ENCODE results near the gene CCDC74A. TPM values are rescaled to one million over a fixed set of nuclear protein-coding genes. Genes with fewer than 3 reads are reported as not detected.
"Not testable (repeated sequence)": the region's sequence is repeated elsewhere in the genome, so short reads cannot be mapped to it uniquely, and the experiment has no call there.

Gene CCDC74A
- total RNA-seq, 2 experiments from 2014 or later = 10.2 to 10.4 TPM

DNA sequence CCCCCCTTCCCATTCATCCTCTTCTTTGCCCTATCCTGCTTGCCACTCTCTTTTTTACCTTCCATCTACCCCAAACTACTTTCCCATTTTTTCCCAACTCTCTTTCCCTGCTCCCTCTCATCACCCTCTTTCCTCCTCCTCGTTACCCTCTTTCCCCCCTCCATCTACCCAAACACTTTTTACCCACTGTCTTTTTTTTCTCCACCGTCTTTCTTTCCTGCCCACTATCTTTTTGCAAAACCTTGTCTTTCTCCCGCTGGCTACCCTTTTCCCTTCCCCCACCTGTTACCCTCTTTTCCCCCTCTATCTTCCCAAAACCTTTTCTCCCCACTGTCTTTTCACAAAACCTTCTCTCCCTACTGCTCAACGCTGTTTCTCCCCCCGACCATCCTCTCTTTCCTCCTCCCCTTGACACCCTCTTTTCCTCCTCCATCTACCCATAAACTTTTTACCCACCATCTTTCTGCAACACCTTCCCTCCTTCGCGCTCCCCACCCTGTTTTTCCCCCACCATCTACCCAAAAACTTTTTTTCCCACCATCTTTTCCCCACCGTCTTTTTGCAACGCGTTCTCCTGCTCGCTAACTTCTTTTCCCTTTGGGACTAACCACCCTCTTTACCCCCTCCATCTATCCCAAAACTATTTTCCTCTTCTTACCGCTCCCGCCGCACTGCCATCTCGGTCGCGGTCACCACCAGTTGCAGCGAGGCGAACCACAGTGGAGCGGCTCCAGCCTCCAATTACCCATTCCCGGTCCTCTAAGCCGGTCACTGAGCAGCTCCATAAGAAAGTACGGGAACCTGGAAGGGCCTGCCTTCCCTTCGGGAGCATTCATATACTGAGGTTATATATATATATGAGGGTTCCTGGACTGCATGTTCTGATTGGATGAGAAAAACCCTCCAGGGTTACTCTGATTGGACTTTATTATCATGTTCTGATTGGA lies 15.0 kb downstream of the CCDC74A start:
- H3K27me3 Mint-ChIP-seq = peaks cover 3% of the 10 kb centered on the region
- H3K4me1 Mint-ChIP-seq (ENCODE audit: low read depth) = no peaks in the 10 kb centered on the region
- ATAC-seq (no peak), DNase-seq (no peak)
- no peak overlapping the region for H3K4me3 Mint-ChIP-seq
- no peak overlapping the region for H3K27ac Mint-ChIP-seq
- no peak for TF ChIP-seq CTCF (IDR thresholded peaks at IDR 0.05)
- no peaks in the 10 kb centered on the region for H3K9me3 Mint-ChIP-seq
- ChIA-PET CTCF (no interaction called here), POLR2A (no interaction called here)
- H3K36me3 Mint-ChIP-seq (ENCODE audit: low read depth) = no peaks in the 10 kb centered on the region
- intact Hi-C loops (cut with micrococcal nuclease) = no loop called here

DNA sequence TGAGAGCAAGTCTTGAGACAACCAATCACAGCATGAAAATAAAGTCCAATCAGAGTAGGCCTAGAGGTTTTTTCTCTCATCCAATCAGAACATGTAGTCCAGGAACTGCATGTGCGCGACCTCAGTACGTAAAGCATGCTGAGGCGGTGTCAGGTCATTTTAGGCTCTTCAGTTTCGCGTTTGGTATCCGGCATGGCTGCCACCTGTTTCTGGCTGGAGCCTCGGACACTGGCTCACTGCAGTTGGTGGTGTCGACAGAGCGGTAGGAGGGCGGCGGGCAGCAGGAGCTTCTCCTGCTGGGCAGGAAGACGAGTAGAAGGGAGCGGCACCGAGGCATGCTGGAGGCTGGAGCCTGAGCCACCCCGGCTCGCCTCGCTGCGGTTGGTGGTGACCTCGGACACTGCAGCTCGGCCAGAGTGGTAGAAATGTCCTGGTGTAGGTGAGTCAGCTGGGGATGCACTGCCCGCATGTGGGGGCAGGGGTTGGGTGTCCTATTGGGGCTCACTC lies 15.8 kb downstream of the CCDC74A start:
- DNase-seq (no peak), ATAC-seq (no peak)
- no peak for TF ChIP-seq CTCF (IDR thresholded peaks at IDR 0.05)
- H3K36me3 Mint-ChIP-seq (ENCODE audit: low read depth) = no peaks in the 10 kb centered on the region
- H3K27ac Mint-ChIP-seq = no peak overlapping the region
- POLR2A ChIA-PET = no interaction called here
- intact Hi-C loops (cut with micrococcal nuclease) = no loop called here
- no peaks in the 10 kb centered on the region for H3K9me3 Mint-ChIP-seq
- CTCF ChIA-PET = no interaction called here
- no peak overlapping the region for H3K4me3 Mint-ChIP-seq
- H3K4me1 Mint-ChIP-seq (ENCODE audit: low read depth) = no peaks in the 10 kb centered on the region
- peaks cover 3% of the 10 kb centered on the region for H3K27me3 Mint-ChIP-seq

- H3K9me3 Mint-ChIP-seq; POLR2A ChIA-PET; ATAC-seq; H3K27ac Mint-ChIP-seq; CTCF ChIA-PET; H3K4me1 Mint-ChIP-seq (ENCODE audit: low read depth); H3K27me3 Mint-ChIP-seq; intact Hi-C loops (cut with micrococcal nuclease); H3K4me3 Mint-ChIP-seq; H3K36me3 Mint-ChIP-seq (ENCODE audit: low read depth); DNase-seq: not testable (repeated sequence)
These were observed 16.5 kb downstream of the CCDC74A start for GRCh38 chr2:131544006-131544812.

DNA sequence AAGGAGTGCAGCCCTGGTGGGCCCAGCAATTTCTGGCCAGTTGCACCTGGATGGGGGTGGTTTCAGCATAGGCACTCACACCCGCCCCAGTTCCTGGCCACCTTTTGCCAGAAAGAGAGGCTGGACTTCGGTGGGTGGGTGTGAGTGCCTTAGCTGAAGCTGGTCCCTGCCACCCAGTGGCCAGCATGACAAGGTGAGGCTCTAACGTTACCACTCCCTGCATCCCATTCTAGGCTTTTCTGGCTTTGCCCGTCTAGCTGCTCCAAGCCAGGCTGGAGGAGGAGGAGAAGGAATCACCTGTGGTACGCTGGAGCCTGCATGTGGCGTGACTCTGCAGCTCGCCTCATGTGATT lies 17.1 kb downstream of the CCDC74A start:
- POLR2A ChIA-PET; H3K9me3 Mint-ChIP-seq; H3K27ac Mint-ChIP-seq; intact Hi-C loops (cut with micrococcal nuclease); H3K36me3 Mint-ChIP-seq (ENCODE audit: low read depth); CTCF ChIA-PET; H3K4me1 Mint-ChIP-seq (ENCODE audit: low read depth); H3K4me3 Mint-ChIP-seq; H3K27me3 Mint-ChIP-seq; DNase-seq; ATAC-seq: not testable (repeated sequence)

DNA sequence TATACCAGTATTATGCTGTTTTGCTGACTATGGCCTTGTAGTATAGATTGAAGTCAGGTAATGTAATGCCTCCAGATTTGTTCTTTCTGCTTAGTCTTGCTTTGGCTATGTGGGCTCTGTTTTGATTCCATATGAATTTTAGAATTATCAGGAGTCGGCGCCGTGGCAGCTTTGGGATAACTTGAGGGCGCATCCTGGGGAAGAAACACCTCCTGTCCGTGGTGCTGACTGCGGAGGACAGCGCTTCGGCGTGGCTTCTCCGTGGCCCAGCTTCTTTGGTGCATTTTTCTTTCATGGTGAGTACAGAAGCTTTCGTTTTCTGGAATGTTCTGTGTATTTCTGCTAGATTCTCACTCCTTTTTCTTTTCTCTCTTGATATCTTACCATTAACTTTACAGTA lies 25.2 kb downstream of the CCDC74A start:
- H3K4me1 Mint-ChIP-seq (ENCODE audit: low read depth) = no peaks in the 10 kb centered on the region
- H3K36me3 Mint-ChIP-seq (ENCODE audit: low read depth) = no peaks in the 10 kb centered on the region
- H3K27me3 Mint-ChIP-seq = peaks cover 23% of the 10 kb centered on the region
- no peaks in the 10 kb centered on the region for H3K9me3 Mint-ChIP-seq
- no peak for DNase-seq
- no peak for TF ChIP-seq CTCF (IDR thresholded peaks at IDR 0.05)
- ChIA-PET CTCF (no interaction called here), POLR2A (no interaction called here)
- H3K4me3 Mint-ChIP-seq = no peak overlapping the region
- intact Hi-C loops (cut with micrococcal nuclease) = no loop called here
- H3K27ac Mint-ChIP-seq = no peak overlapping the region
- no peak for ATAC-seq

DNA sequence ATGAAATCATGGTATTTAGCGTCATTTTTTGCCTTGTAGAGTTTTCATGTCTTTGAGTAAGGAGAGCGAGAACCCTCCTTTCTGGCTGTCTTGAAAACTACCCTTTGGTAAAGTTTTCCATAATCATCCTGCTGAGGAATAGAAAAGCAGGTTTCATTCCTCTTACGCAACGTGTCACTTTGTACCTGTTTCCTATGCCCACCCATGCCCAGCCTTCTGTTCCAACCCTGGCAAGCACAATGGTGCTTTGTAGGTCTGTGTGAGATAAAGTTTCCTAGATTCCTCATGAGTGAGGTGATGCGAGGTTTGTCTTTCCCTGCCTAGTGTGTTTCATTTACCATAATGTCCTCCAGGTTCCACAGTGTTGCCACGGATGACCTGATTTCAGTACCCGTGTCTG lies 29.3 kb downstream of the CCDC74A start:
- Mint-ChIP-seq H3K9me3 (no peaks in the 10 kb centered on the region), H3K27ac (no peak overlapping the region), H3K4me3 (no peak overlapping the region), H3K36me3 (ENCODE audit: low read depth) (no peaks in the 10 kb centered on the region), H3K4me1 (ENCODE audit: low read depth) (no peaks in the 10 kb centered on the region), H3K27me3 (peaks cover 29% of the 10 kb centered on the region)
- intact Hi-C loops (cut with micrococcal nuclease) = no loop called here
- POLR2A ChIA-PET = no interaction called here
- DNase-seq (no peak), ATAC-seq (no peak)
- no peak for TF ChIP-seq CTCF (IDR thresholded peaks at IDR 0.05)
- CTCF ChIA-PET = no interaction called here
